Activated naive CD4-positive, alpha-beta T cell treated with anti-CD3 and anti-CD28 coated beads, Interleukin-2, amount 50 U/mL, for 24 hours (primary cell): ENCODE measurements around the gene A4GALT.
A peak's percentile ranks its signal among the peaks of the same experiment; 100 is the strongest.
"Not testable (repeated sequence)": the region's sequence is repeated elsewhere in the genome, so short reads cannot be mapped to it uniquely, and the experiment has no call there.

Experiments
- H3K27ac Mint-ChIP-seq: one replicate; pipeline ENCODE4 v1.8.0; 2021; ENCODE audit warnings: mild to moderate bottlenecking, mixed read lengths
- H3K27me3 Mint-ChIP-seq: one replicate; pipeline ENCODE4 v1.8.0; 2021; ENCODE audit warnings: mixed read lengths
- H3K36me3 Mint-ChIP-seq: one replicate; pipeline ENCODE4 v1.8.0; 2021; ENCODE audit warnings: mixed read lengths
- H3K4me1 Mint-ChIP-seq: one replicate; pipeline ENCODE4 v1.8.0; 2021; ENCODE audit warnings: mixed read lengths
- H3K4me3 Mint-ChIP-seq: one replicate; pipeline ENCODE4 v1.8.0; 2021; ENCODE audit warnings: mild to moderate bottlenecking, mixed read lengths
- H3K9me3 Mint-ChIP-seq: one replicate; pipeline ENCODE4 v1.8.0; 2021; ENCODE audit warnings: mixed read lengths

The A4GALT gene

DNA sequence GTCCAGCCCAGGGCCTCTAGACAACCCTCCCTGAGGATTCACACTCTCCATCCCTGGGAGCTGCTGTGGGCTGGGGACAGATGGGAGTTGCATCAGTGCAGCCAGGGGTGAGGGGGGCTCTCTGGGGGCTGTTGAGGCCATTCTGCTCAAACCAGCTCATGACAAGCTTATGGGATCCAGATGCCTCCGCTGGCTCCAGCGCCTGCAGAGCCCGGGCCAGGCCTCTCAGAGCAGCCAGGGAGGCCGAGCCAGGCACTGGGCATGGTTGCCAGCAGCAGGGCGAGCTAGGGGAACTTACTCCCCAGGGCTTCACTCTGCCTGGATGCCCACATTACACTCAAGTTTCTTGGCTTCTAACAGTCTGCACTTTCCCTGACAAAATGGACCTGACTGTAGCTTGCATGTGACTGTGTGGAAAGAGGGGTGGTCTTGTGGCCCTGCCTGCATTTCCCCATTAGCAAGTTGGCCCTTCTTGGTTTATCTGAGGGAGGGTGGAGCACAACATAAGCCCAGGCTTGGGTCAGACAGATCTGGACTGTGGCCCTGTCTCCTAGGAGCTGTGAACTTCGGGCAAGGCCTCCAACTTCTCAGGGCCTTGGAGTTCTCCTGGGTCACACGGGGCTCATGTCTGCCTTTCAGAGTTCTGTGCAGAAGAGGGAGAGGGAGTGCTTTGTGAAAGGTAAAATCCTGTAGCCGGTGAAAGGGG is 36.9 kb downstream of the A4GALT start:
- H3K27ac Mint-ChIP-seq, result no peak overlapping the region
- no peaks in the 10 kb centered on the region for H3K36me3 Mint-ChIP-seq
- no peaks in the 10 kb centered on the region for H3K9me3 Mint-ChIP-seq
- H3K27me3 Mint-ChIP-seq, result no peaks in the 10 kb centered on the region
- H3K4me3 Mint-ChIP-seq, result no peak overlapping the region
- no peaks in the 10 kb centered on the region for H3K4me1 Mint-ChIP-seq

GRCh38 chr22:42682113-42682851 is 38.4 kb downstream of the A4GALT start:
- H3K27me3 Mint-ChIP-seq, result no peaks in the 10 kb centered on the region
- no peaks in the 10 kb centered on the region for H3K4me1 Mint-ChIP-seq
- no peak overlapping the region for H3K27ac Mint-ChIP-seq
- H3K9me3 Mint-ChIP-seq, result no peaks in the 10 kb centered on the region
- H3K36me3 Mint-ChIP-seq, result no peaks in the 10 kb centered on the region
- H3K4me3 Mint-ChIP-seq, result no peak overlapping the region

DNA sequence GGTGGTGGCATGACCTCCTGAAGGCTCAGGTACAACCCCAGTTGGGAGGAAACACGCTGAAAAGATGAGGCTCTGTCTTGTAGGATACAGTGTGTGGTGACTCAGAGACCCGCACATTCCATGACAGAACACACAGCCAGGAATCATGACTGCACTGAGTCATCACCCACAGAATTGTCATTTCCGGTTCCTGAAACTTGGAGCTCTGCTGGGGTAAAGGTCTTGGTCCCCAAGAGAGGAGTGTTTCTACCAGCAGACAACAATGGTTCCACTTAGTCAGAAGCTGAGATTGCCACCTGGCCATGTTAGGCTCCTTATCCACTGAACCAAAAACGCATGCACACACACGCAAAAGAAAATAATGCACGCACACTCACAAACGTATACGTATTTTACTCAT is 40.0 kb downstream of the A4GALT start:
- Mint-ChIP-seq H3K4me1 (no peaks in the 10 kb centered on the region), H3K36me3 (no peaks in the 10 kb centered on the region), H3K9me3 (no peaks in the 10 kb centered on the region), H3K27me3 (no peaks in the 10 kb centered on the region), H3K4me3 (no peak overlapping the region), H3K27ac (no peak overlapping the region)

DNA sequence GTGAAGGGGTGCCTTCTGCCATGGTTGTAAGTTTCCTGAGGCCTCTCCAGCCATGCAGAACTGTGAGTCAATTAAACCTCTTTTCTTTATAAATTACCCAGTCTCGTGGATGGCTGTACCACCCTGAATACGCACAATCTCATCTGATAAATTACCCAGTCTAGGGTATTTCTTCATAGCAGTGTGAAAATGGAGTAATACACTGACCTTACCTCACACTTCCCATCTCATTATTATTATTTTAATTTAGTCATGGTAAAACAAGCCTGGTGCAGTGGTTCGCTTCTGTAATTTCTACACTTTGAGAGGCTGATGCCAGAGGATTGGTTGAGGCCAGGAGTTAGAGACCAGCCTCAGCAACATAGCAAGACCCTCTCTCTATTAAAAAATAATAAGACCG is 41.0 kb downstream of the A4GALT start:
- Mint-ChIP-seq H3K9me3 (no peaks in the 10 kb centered on the region), H3K36me3 (no peaks in the 10 kb centered on the region), H3K4me1 (no peaks in the 10 kb centered on the region), H3K27me3 (no peaks in the 10 kb centered on the region), H3K27ac (no peak overlapping the region), H3K4me3 (no peak overlapping the region)

DNA sequence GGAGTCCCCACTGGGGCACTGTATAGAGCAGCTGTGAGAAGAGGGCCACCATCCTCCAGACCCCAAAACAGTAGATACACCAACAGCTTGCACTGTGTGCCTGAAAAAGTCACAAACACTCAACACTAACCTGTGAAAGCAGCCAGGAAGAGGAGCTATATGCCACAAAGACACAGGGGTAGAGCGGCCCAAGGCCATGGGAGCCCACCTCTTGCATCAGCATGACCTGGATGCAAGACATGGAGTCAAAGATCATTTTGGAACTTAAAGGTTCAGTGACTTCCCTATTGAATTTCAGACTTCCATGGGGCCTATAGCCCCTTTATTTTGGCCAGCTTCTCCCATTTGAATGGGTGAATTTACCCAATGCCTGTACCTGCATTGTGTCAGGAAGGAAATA is 41.8 kb downstream of the A4GALT start:
- H3K27me3 Mint-ChIP-seq, result no peaks in the 10 kb centered on the region
- no peaks in the 10 kb centered on the region for H3K9me3 Mint-ChIP-seq
- H3K27ac Mint-ChIP-seq, result no peak overlapping the region
- H3K4me1 Mint-ChIP-seq, result no peaks in the 10 kb centered on the region
- H3K36me3 Mint-ChIP-seq, result no peaks in the 10 kb centered on the region
- no peak overlapping the region for H3K4me3 Mint-ChIP-seq

DNA sequence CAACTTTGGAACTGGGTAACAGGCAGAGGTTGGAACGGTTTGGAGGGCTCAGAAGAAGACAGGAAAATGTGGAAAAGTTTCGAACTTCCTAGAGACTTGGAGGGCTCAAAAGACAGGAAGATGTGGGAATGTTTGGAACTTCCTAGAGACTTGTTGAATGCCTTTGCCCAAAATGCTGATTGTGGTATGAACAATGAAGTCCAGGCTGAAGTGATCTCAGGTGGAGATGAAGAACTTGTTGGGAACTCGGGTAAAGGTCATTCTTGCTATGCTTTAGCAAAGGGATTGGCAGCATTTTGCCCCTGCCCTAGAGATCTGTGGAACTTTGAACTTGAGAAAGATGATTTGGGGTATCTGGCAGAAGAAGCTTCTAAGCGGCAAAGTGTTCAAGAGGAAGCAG is 42.7 kb downstream of the A4GALT start:
- H3K27ac Mint-ChIP-seq, H3K4me3 Mint-ChIP-seq, H3K27me3 Mint-ChIP-seq, H3K36me3 Mint-ChIP-seq, H3K4me1 Mint-ChIP-seq, H3K9me3 Mint-ChIP-seq: not testable (repeated sequence)

GRCh38 chr22:42676059-42676607 is 44.5 kb downstream of the A4GALT start:
- no peaks in the 10 kb centered on the region for H3K27me3 Mint-ChIP-seq
- H3K27ac Mint-ChIP-seq, result no peak overlapping the region
- peaks cover 4% of the 10 kb centered on the region for H3K4me1 Mint-ChIP-seq
- H3K4me3 Mint-ChIP-seq, result no peak overlapping the region
- no peaks in the 10 kb centered on the region for H3K36me3 Mint-ChIP-seq
- H3K9me3 Mint-ChIP-seq, result no peaks in the 10 kb centered on the region

- Mint-ChIP-seq H3K27ac (no peak overlapping the region), H3K27me3 (no peaks in the 10 kb centered on the region), H3K9me3 (no peaks in the 10 kb centered on the region), H3K4me3 (no peak overlapping the region), H3K36me3 (no peaks in the 10 kb centered on the region), H3K4me1 (peaks cover 8% of the 10 kb centered on the region)
These were observed 46.7 kb downstream of the A4GALT start for GRCh38 chr22:42673898-42674401.

DNA sequence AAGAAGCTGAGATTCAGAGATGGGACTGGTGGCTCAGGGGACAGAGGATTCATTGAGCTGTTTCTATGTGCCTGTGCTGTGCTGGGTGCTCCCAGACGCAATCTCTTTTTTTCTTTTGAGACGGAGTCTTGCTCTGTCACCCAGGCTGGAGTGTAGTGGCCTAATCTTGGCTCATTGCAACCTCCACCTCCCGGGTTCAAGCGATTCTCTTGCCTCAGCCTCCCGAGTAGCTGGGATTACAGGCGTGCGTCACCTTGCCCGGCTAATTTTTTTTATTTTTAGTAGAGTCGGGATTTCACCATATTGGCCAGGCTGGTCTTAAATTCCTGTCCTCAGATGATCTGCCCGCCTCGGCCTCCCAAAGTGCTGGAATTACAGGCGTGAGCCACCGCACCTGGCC is 47.6 kb downstream of the A4GALT start:
- H3K27ac Mint-ChIP-seq, H3K9me3 Mint-ChIP-seq, H3K4me1 Mint-ChIP-seq, H3K36me3 Mint-ChIP-seq, H3K27me3 Mint-ChIP-seq, H3K4me3 Mint-ChIP-seq: not testable (repeated sequence)

DNA sequence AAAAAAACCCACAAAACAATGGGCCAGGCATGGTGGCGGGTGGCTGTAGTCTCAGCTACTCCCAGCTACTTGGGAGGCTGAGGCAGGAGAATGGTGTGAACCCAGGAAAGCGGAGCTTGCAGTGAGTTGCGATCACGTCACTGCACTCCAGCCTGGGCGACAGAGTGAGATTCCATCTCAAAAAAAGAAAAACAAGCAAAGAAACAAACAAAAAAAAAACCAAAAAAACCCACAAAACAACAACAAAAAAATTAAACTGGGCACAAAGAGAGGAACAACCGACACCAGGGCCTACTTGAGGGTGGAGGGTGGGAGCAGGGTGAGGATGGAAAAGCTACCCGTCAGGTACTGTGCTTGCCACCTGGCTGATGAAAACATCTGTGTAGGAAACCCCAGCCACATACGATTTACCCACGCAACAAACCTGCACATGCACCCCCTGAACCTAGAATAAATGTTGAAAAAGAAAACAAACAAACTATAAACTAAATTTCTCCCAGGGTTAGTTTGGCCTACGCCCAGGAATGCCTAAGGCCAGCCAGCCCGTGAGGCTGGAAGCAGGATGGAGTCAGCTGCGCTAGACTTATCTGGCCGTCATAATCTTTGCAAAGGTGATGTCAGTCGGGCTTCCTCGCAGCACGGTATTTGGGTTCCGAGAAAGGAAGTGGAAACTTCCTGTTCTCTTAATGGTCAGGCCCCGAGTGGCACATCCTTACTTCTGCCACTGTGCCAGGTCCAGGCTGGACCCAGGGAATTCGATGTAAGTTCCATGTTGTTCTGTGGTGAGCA is 49.6 kb downstream of the A4GALT start:
- H3K27me3 Mint-ChIP-seq, result no peaks in the 10 kb centered on the region
- no peak overlapping the region for H3K27ac Mint-ChIP-seq
- no peaks in the 10 kb centered on the region for H3K36me3 Mint-ChIP-seq
- no peak overlapping the region for H3K4me3 Mint-ChIP-seq
- no peaks in the 10 kb centered on the region for H3K9me3 Mint-ChIP-seq
- H3K4me1 Mint-ChIP-seq, result peaks cover 8% of the 10 kb centered on the region

GRCh38 chr22:42670046-42670445 is 50.6 kb downstream of the A4GALT start:
- Mint-ChIP-seq H3K27ac (no peak overlapping the region), H3K9me3 (no peaks in the 10 kb centered on the region), H3K4me1 (peaks cover 8% of the 10 kb centered on the region), H3K27me3 (no peaks in the 10 kb centered on the region), H3K4me3 (no peak overlapping the region), H3K36me3 (no peaks in the 10 kb centered on the region)

- H3K4me1 Mint-ChIP-seq, H3K9me3 Mint-ChIP-seq, H3K36me3 Mint-ChIP-seq, H3K4me3 Mint-ChIP-seq, H3K27me3 Mint-ChIP-seq, H3K27ac Mint-ChIP-seq: not testable (repeated sequence)
These were observed 54.3 kb downstream of the A4GALT start for GRCh38 chr22:42666393-42666792.

- Mint-ChIP-seq H3K4me3 (no peak overlapping the region), H3K4me1 (no peaks in the 10 kb centered on the region), H3K36me3 (no peaks in the 10 kb centered on the region), H3K27me3 (no peaks in the 10 kb centered on the region), H3K27ac (no peak overlapping the region), H3K9me3 (no peaks in the 10 kb centered on the region)
These were observed 55.5 kb downstream of the A4GALT start for GRCh38 chr22:42664976-42665831.

GRCh38 chr22:42661985-42662831 is 58.5 kb downstream of the A4GALT start:
- Mint-ChIP-seq H3K36me3 (no peaks in the 10 kb centered on the region), H3K9me3 (no peaks in the 10 kb centered on the region), H3K4me1 (no peaks in the 10 kb centered on the region), H3K27ac (no peak overlapping the region), H3K27me3 (no peaks in the 10 kb centered on the region), H3K4me3 (peak overlapping the region; percentile 68)
